Hair follicular keratinocyte (primary cell): ENCODE measurements around the gene UPP2. TPM values are rescaled to one million over a fixed set of nuclear protein-coding genes. Genes with fewer than 3 reads are reported as not detected.

Source experiments
- total RNA-seq: library from RNA; depleted of rRNA; stranded (reverse); fragments of >200 nt; gene quantifications from 2 replicates; pipeline ENCODE4 v1.2.3, GENCODE V29; 2015

The UPP2 gene
- not detected in 2 replicates for total RNA-seq

DNA sequence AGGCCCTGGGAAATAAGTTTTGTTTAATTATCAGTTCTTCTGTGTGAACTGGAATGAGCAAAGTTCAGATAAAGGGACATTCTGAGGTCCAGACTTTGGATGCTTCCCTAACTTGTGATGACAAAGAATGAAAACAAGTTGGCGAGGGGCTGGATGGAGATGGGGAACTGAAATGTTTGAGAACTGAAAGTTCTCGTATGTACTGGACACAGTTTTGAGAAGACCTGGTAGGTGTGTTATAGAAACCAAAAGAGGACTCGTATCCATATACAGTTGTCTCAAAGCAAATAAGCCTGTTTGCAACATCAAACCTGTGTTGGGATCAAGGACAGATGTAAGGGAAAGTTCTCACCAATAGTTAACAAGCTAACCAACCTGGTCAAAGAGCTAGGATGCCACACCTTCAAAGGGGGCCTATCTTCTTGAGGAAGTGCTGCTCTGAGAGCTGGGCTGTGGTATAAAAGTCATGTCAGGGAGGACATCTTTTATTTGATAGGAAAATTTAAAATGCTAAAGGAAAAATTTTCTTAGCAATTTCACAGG, at the start of gene UPP2:
TSS of gene UPP2 (plus strand) at position 493 of the 543 bp plus-strand sequence. CDS start 188 bp downstream, outside the sequence.

Other genes with a start within 250 kb of the UPP2 start
- 10.0 and 17.3 TPM in 2 replicates for gene ACVR1, start 225.5 kb upstream of the UPP2 start, total RNA-seq